Gastroesophageal sphincter (tissue), 4 donors: ENCODE results near the gene HMGXB3. TPM values are rescaled to one million over a fixed set of nuclear protein-coding genes. Genes with fewer than 3 reads are reported as not detected.

Experiments used
- ATAC-seq: fragments of 150-250 bp; one replicate; pipeline ENCODE4 v1.9.1; 2016; ENCODE audit warnings: mild to moderate bottlenecking, moderate library complexity
- H3K27ac ChIP-seq, 4 donors: fragments of 200-600 bp; sonication (generic) in 3 of 4; 1 replicate in 3 of 4; 2 replicates in 1 of 4; pipeline ENCODE4 v1.5.1; 2016 to 2019
- H3K27me3 ChIP-seq: fragments of 200-600 bp; sonication (generic); one replicate; pipeline ENCODE4 v1.5.1; 2019
- H3K36me3 ChIP-seq, 2 donors: fragments of 200-600 bp; sonication (generic); one replicate each; pipeline ENCODE4 v1.5.1; 2019; ENCODE audit warnings: control low read depth in 1 of 2
- H3K4me1 ChIP-seq, 3 donors: fragments of 200-600 bp; sonication (generic); 1 replicate in 2 of 3; 2 replicates in 1 of 3; pipeline ENCODE4 v1.5.1; 2016 to 2019; ENCODE audit warnings: control low read depth in 2 of 3
- H3K4me3 ChIP-seq, 2 donors: fragments of 200-600 bp; sonication (generic); one replicate each; pipeline ENCODE4 v1.5.1; 2019; ENCODE audit warnings: mild to moderate bottlenecking in 1 of 2, moderate library complexity in 1 of 2
- H3K9me3 ChIP-seq, 3 donors: fragments of 200-600 bp; sonication (generic); one replicate each; pipeline ENCODE4 v1.5.1; 2017 to 2019; ENCODE audit warnings: control low read depth in 2 of 3
- EP300 ChIP-seq: sonication (generic); formaldehyde crosslinking; IDR thresholded peaks from one replicate; pipeline ENCODE4 v1.6.1; 2017; ENCODE audit warnings: antibody characterized with exemption, mild to moderate bottlenecking
- POLR2A ChIP-seq, 2 donors: fragments of 450-650 bp; IDR thresholded peaks; one replicate each; pipeline ENCODE4 v1.6.1; 2017; ENCODE audit warnings: antibody characterized with exemption in 2 of 2, mild to moderate bottlenecking in 2 of 2, moderate library complexity in 1 of 2
- POLR2AphosphoS5 ChIP-seq: sonication (generic); formaldehyde crosslinking; IDR thresholded peaks from one replicate; pipeline ENCODE4 v1.6.1; 2017; ENCODE audit warnings: antibody characterized with exemption
- WGBS, 2 donors: methylation state at CpG; one replicate each; pipeline ENCODE4 v1.1.5; 2018; ENCODE audit warnings: low coverage in 1 of 2; 5-methylcytosine and 5-hydroxymethylcytosine counted together
- total RNA-seq, 4 donors: library from RNA; depleted of rRNA; stranded (reverse); fragments of >200 nt; gene quantifications; one replicate each; pipeline ENCODE4 v1.1.0, GENCODE V29; 2016
- TF ChIP-seq, protein P1 (sequence below), 4 experiments: fragments of 200-600 bp in 2 of 4; fragments of 450-650 bp in 2 of 4; sonication (generic) in 1 of 4; IDR thresholded peaks; one replicate each; pipeline ENCODE4 v1.5.1; 2017 to 2019; ENCODE audit warnings: antibody characterized with exemption in 4 of 4, mild to moderate bottlenecking in 2 of 4, moderate library complexity in 2 of 4

Gene HMGXB3
- total RNA-seq, 4 donors from 2014 or later: 21.8 to 30.2 (median 24.2) TPM

DNA sequence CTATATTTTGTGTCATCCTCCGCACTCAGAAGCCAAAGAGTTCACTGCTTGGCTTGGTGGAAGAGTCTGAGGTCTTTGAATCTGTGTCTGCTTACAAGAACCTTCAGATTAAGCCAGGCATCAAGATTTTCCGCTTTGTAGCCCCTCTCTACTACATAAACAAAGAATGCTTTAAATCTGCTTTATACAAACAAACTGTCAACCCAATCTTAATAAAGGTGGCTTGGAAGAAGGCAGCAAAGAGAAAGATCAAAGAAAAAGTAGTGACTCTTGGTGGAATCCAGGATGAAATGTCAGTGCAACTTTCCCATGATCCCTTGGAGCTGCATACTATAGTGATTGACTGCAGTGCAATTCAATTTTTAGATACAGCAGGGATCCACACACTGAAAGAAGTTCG is 19.3 kb upstream of the HMGXB3 start:
- Histone ChIP-seq H3K9me3 (no peaks in the 10 kb centered on the region), H3K27me3 (no peaks in the 10 kb centered on the region), H3K4me3 (no peak overlapping the region), H3K27ac (no peak overlapping the region), H3K4me1 (no peaks in the 10 kb centered on the region), H3K36me3 (peaks cover 0 to 60% of the 10 kb centered on the region in 2 donors)
- TF ChIP-seq, protein P1, sequence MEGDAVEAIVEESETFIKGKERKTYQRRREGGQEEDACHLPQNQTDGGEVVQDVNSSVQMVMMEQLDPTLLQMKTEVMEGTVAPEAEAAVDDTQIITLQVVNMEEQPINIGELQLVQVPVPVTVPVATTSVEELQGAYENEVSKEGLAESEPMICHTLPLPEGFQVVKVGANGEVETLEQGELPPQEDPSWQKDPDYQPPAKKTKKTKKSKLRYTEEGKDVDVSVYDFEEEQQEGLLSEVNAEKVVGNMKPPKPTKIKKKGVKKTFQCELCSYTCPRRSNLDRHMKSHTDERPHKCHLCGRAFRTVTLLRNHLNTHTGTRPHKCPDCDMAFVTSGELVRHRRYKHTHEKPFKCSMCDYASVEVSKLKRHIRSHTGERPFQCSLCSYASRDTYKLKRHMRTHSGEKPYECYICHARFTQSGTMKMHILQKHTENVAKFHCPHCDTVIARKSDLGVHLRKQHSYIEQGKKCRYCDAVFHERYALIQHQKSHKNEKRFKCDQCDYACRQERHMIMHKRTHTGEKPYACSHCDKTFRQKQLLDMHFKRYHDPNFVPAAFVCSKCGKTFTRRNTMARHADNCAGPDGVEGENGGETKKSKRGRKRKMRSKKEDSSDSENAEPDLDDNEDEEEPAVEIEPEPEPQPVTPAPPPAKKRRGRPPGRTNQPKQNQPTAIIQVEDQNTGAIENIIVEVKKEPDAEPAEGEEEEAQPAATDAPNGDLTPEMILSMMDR (IDR thresholded peaks at IDR 0.05): no peak
- TF ChIP-seq EP300 (no peak), POLR2A (IDR thresholded peaks at IDR 0.05) (no peak), POLR2AphosphoS5 (no peak)
- no peak for ATAC-seq
- 13 to 52% methylated on average over 1 to 3 of the region's 3 CpGs for WGBS, 2 donors

DNA sequence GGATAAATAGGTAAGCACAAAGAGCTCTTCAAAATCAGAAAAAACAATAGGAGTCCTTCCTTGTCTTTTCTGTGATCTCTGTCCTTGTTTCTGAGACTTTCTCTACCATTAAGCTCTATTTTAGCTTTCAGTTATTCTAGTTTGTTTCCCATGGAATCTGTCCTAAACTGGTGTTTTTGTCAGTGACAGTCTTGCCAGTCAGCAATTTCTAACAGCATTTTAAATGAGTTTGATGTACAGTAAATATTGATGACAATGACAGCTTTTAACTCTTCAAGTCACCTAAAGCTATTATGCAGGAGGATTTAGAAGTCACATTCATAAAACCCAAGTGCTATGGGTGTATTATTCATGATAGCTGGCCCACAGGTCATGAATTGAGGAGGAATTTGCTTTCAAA is 18.0 kb upstream of the HMGXB3 start:
- TF ChIP-seq EP300: no peak
- TF ChIP-seq POLR2A (IDR thresholded peaks at IDR 0.05): no peak
- TF ChIP-seq POLR2AphosphoS5: no peak
- TF ChIP-seq, protein P1 (IDR thresholded peaks at IDR 0.05): no peak
- Histone ChIP-seq H3K36me3 (peaks cover 0 to 53% of the 10 kb centered on the region in 2 donors), H3K9me3 (no peaks in the 10 kb centered on the region), H3K4me1 (no peaks in the 10 kb centered on the region), H3K27ac (no peak overlapping the region), H3K4me3 (no peak overlapping the region), H3K27me3 (no peaks in the 10 kb centered on the region)
- no peak for ATAC-seq

DNA sequence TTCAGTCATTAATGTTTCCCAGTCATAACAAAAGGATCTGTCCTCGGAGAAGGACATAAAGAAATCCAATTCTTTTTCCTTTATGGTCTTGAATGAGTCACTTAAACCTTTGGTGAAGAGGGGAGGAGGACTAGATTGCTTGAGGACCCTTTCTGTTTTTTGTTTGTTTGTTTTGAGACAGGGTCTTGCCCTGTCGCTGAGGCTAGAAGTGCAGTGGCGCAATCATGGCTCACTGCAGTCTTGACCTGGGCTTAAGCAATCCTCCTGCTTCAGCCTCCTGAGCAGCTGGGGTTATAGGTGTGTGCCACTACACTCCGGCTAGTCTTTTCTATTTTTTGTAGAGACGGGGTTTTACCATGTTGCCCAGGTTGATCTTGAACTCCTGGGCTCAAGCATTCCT is 12.4 kb upstream of the HMGXB3 start:
- Histone ChIP-seq H3K36me3 (peaks cover 0 to 3% of the 10 kb centered on the region in 2 donors), H3K27ac (no peak overlapping the region), H3K4me1 (no peaks in the 10 kb centered on the region), H3K9me3 (no peaks in the 10 kb centered on the region), H3K4me3 (no peak overlapping the region), H3K27me3 (no peaks in the 10 kb centered on the region)
- 81 to 83% methylated on average over 3 to 5 of the region's 5 CpGs for WGBS, 2 donors
- TF ChIP-seq POLR2A (IDR thresholded peaks at IDR 0.05) (no peak), EP300 (no peak), POLR2AphosphoS5 (no peak)
- TF ChIP-seq, protein P1 (IDR thresholded peaks at IDR 0.05): no peak
- ATAC-seq: no peak

DNA sequence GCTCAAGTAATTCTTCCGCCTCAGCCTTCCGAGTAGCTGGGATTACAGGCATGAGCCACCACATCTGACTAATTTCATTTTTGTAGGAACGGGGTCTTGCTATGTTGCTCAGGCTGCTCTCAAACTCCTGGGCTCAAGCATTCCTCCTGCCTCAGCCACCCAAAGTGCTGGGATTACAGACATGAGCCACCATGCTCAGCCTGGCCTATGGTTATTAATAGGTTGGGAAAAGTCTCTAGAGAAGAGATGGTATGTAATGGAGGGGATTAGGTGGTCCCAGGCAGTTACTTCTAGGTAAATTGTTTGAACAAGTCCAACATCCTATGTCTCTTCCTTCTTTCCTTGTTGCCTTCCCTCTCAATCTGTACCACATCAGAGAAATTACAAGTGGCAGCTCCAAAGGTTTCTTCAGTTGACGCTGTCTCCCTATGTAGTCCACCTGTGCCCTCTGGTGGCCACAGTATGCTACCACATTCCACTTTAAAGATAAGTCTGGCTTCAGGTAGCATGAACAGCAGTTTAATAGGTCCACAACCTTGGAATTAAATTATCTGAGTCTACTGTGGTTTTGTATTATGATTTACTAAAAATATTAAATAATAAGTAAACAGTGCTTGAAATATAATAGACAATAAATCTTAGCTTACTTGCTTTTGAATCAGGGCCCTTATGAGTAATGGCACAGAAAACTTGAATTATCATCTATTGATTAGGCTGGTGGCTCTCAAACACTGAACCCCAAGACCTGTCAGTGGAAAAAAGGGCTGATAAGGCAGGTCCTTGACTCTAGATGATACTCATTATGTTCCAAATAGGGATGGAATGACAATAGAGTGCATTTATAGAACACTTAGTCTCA is 9.8 kb upstream of the HMGXB3 start:
- 61 to 67% methylated on average over 3 to 4 of the region's 4 CpGs for WGBS, 2 donors
- TF ChIP-seq EP300 (no peak), POLR2A (IDR thresholded peaks at IDR 0.05) (no peak), POLR2AphosphoS5 (no peak)
- TF ChIP-seq, protein P1 (IDR thresholded peaks at IDR 0.05): peak; percentile 86 to 93 (median 88)
- Histone ChIP-seq H3K4me1 (no peaks in the 10 kb centered on the region), H3K27me3 (no peaks in the 10 kb centered on the region), H3K9me3 (no peaks in the 10 kb centered on the region), H3K36me3 (peaks cover 0 to 21% of the 10 kb centered on the region in 2 donors), H3K27ac (no peak overlapping the region), H3K4me3 (no peak overlapping the region)
- ATAC-seq: peak; percentile 73

DNA sequence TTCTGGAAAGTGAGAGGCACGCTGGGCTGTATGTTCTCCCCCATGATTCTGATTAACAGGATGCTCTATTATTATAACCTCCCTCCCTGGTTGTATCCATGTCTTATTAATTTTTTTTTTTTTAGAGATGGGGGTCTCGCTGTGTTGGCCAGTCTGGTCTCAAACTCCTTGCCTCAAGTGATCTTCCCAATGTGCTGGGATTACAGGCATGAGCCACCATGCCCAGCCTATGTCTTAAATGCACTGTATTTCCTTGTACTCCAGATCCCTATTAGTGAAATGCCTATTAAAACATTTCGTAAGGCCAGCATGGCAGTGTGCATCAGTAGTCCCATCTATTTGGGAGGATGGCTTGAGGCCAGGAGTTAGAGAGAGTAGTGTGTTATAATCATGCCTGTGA is 7.1 kb upstream of the HMGXB3 start:
- TF ChIP-seq, protein P1 (IDR thresholded peaks at IDR 0.05): no peak
- TF ChIP-seq EP300 (no peak), POLR2AphosphoS5 (no peak), POLR2A (IDR thresholded peaks at IDR 0.05) (no peak)
- no peaks in the 10 kb centered on the region for H3K4me1 ChIP-seq
- no peak overlapping the region for H3K4me3 ChIP-seq
- H3K27me3 ChIP-seq: no peaks in the 10 kb centered on the region
- H3K36me3 ChIP-seq: peaks cover 0 to 27% of the 10 kb centered on the region in 2 donors
- H3K9me3 ChIP-seq: no peaks in the 10 kb centered on the region
- no peak overlapping the region for H3K27ac ChIP-seq
- WGBS, 2 donors: 79 to 95% methylated on average over 2 of the region's 3 CpGs
- no peak for ATAC-seq
